Panc1 (cell line): ENCODE data around the gene NUTM1. TPM values are rescaled to one million over a fixed set of nuclear protein-coding genes. Genes with fewer than 3 reads are reported as not detected.
"Not testable (repeated sequence)": the region's sequence is repeated elsewhere in the genome, so short reads cannot be mapped to it uniquely, and the experiment has no call there.

Experiments used
- ATAC-seq: fragments of 200-7000 bp; cut with Tn5 transposase; 2 replicates; pipeline ENCODE4 v1.9.1; 2020; ENCODE audit warnings: mild to moderate bottlenecking, moderate library complexity
- BruUV-seq: library from RNA; stranded (reverse); fragments of 400-500 nt; replicated peaks from 2 replicates; lab custom pipeline; 2021; lab: Mats Ljungman, UMichigan
- CTCF ChIA-PET: fragments of 300-600 bp; sonication (Branson Sonifier 250); formaldehyde crosslinking; loops from one replicate; lab custom pipeline; 2022; ENCODE audit warnings: antibody characterized with exemption; lab: Charles Lee
- POLR2A ChIA-PET: fragments of 300-600 bp; sonication (Branson Sonifier 250); formaldehyde crosslinking; loops from one replicate; lab custom pipeline; 2022; ENCODE audit warnings: antibody characterized with exemption; lab: Charles Lee
- DNase-seq: peaks from one replicate; pipeline ENCODE4 v3.0.0-alpha.2; 2010; ENCODE audit warnings: low read depth, low spot score
- H3K27ac ChIP-seq: 2 replicates; pipeline ENCODE4 v1.5.1; 2011; ENCODE audit warnings: mild to moderate bottlenecking, low read length, inconsistent platforms
- H3K27me3 ChIP-seq: fragments of 200-500 bp; sonication (Bioruptor generic); 2 replicates; pipeline ENCODE4 v1.6.0; 2014; ENCODE audit warnings: low read length, inconsistent platforms; ENCODE audit not compliant: control insufficient read depth, insufficient read depth
- H3K36me3 ChIP-seq: fragments of 200-500 bp; sonication (Bioruptor generic); 2 replicates; pipeline ENCODE4 v1.5.1; 2014; ENCODE audit warnings: inconsistent platforms, mild to moderate bottlenecking, low read length, moderate library complexity; ENCODE audit not compliant: control insufficient read depth, insufficient read depth
- H3K4me1 ChIP-seq: 2 replicates; pipeline ENCODE4 v1.5.1; 2011; ENCODE audit warnings: inconsistent platforms, mild to moderate bottlenecking, low read length, moderate library complexity; ENCODE audit not compliant: control insufficient read depth, insufficient read depth
- H3K4me3 ChIP-seq, 2 experiments: 2 replicates each; pipeline ENCODE4 v1.5.1; 2011 to 2012; ENCODE audit warnings: low read depth in 2 of 2, low read length in 2 of 2, mild to moderate bottlenecking in 2 of 2, inconsistent platforms in 1 of 2, moderate library complexity in 1 of 2
- H3K9me3 ChIP-seq: fragments of 200-500 bp; sonication (Bioruptor generic); 2 replicates; pipeline ENCODE4 v1.5.1; 2014; ENCODE audit warnings: low read depth, mild to moderate bottlenecking, inconsistent platforms, low read length, moderate library complexity; ENCODE audit not compliant: control insufficient read depth, insufficient read depth
- in situ Hi-C: cut with HindIII; loops from 2 replicates; pipeline ENCODE4 v1.10.0; 2016; ENCODE audit warnings: low sequenced_read_pairs, low pct_unique_long_range_greater_than_20kb
- intact Hi-C: fragments of 100-400 bp; cut with micrococcal nuclease; formaldehyde crosslinking; loops from one replicate; pipeline ENCODE4 v1.10.0; 2022; ENCODE audit not compliant: unreplicated experiment
- total RNA-seq: library from RNA; stranded (reverse); gene quantifications from one replicate; pipeline ENCODE4 v1.2.1, GENCODE V29; 2021; ENCODE audit not compliant: unreplicated experiment

NUTM1 gene
- total RNA-seq, 1 experiment from 2014 or later = 0.05 TPM

DNA sequence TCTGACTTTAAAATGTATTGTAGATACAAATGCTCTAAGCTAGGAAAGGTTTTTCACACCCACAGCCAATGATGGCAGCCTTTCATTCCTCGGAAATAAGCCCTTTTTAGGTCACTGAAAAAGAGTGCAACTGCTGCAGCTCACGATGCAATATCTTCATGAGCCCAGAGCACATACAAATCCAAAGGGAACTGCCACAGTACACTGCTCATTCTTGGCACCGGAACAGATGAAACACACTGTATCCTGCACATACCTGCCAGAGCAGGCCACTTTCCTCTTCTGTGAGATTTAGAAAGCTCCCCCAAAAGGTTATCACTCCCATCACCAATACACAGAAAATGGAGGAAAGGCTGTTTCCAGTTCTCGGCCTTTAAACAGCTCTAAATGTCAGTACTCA is 37.4 kb downstream of the NUTM1 start:
- DNase-seq, H3K4me3 ChIP-seq, H3K4me1 ChIP-seq, BruUV-seq, H3K27ac ChIP-seq, POLR2A ChIA-PET, H3K9me3 ChIP-seq, H3K27me3 ChIP-seq, intact Hi-C loops, H3K36me3 ChIP-seq, ATAC-seq, in situ Hi-C loops, CTCF ChIA-PET: not testable (repeated sequence)

DNA sequence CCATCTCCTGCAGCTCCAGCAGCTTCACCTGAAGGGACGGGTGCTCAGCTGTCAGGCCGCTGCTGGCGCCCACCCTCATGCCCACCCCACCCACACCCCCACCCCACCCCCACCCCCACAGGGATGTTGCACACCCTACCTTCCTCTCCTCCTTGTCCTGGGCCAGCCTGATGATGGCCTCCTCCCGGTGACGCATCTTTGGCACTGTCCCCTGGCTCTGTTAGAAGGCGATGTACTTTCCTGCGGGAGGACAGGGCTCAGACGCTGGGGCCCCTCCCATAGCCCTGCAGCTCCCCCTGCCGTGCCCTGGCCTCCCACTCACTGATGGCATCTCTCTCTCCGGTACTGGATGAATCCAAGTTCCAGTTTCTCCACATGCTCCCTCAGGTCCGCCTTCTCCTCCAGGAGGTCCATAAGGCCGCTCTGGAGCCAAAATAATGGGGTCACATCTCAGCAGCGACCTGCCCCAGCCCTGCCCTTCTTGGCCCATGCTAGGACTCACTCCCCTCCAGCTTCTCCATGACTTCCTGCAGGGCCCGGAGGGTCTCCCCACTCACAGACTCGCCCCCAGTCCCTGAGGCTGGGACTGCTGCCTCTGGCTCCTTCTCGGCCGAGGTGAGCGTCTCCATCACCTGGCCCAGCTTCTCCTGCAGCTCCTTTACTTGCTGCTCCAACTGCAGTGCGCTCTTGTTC is 38.9 kb downstream of the NUTM1 start:
- POLR2A ChIA-PET, in situ Hi-C loops, CTCF ChIA-PET, DNase-seq, H3K27ac ChIP-seq, H3K4me1 ChIP-seq, ATAC-seq, H3K36me3 ChIP-seq, H3K9me3 ChIP-seq, intact Hi-C loops, H3K27me3 ChIP-seq, H3K4me3 ChIP-seq, BruUV-seq: not testable (repeated sequence)

GRCh38 chr15:34389594-34390086 is 46.5 kb downstream of the NUTM1 start:
- H3K9me3 ChIP-seq, POLR2A ChIA-PET, CTCF ChIA-PET, H3K27ac ChIP-seq, intact Hi-C loops, H3K4me3 ChIP-seq, DNase-seq, H3K4me1 ChIP-seq, H3K27me3 ChIP-seq, H3K36me3 ChIP-seq, BruUV-seq, in situ Hi-C loops: not testable (repeated sequence)
- ATAC-seq = peak; percentile 17; the same call in 1 of the 2 replicates

DNA sequence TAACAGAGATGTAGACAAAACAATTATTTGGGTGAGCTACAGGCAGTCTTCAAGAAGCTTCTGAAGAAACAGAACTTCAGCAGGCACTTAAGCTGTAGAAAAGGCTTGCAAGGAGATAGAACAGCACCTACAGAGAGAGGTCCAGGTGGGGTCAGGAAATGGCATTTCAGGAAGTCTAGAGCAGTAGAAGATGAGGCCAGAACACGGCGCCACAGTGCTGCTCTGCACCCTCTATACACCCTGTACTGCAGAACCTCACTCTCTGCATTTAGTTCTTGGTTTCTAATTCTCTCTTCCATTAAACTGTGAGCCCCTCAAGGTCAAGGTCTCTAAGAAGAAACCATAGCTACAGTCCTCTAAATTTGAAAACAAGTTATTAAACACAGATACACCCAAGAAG is 49.9 kb downstream of the NUTM1 start:
- DNase-seq, BruUV-seq, intact Hi-C loops, H3K36me3 ChIP-seq, in situ Hi-C loops, POLR2A ChIA-PET, H3K9me3 ChIP-seq, H3K4me3 ChIP-seq, CTCF ChIA-PET, H3K27me3 ChIP-seq, H3K4me1 ChIP-seq, H3K27ac ChIP-seq, ATAC-seq: not testable (repeated sequence)

- H3K4me1 ChIP-seq, H3K27me3 ChIP-seq, in situ Hi-C loops, CTCF ChIA-PET, H3K9me3 ChIP-seq, BruUV-seq, ATAC-seq, DNase-seq, H3K4me3 ChIP-seq, POLR2A ChIA-PET, intact Hi-C loops, H3K36me3 ChIP-seq, H3K27ac ChIP-seq: not testable (repeated sequence)
Measured at GRCh38 chr15:34397637-34398259, 54.6 kb downstream of the NUTM1 start.

GRCh38 chr15:34403160-34403598 is 60.1 kb downstream of the NUTM1 start:
- H3K4me3 ChIP-seq, DNase-seq, intact Hi-C loops, H3K27ac ChIP-seq, H3K4me1 ChIP-seq, BruUV-seq, H3K27me3 ChIP-seq, POLR2A ChIA-PET, ATAC-seq, CTCF ChIA-PET, H3K36me3 ChIP-seq, H3K9me3 ChIP-seq, in situ Hi-C loops: not testable (repeated sequence)

DNA sequence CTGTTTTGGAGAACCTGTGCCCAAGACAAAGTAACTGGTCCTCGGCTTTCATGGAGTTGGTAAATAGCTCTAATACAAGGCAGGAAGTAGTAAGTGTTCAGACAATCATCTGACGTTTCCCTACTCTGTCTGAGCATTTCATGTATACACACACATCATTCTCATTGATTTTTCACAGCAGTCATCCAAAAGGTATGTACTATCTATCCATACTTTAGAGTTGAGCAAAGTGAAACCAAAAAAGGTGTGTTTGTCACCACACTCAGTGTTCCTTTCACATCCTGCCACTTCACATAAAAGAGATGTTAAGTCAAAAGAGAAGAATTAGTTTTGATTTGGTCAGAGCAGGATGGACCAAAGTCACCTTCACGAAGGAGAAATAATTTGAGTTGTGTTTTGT is 60.8 kb downstream of the NUTM1 start:
- in situ Hi-C loops, DNase-seq, H3K4me1 ChIP-seq, intact Hi-C loops, H3K9me3 ChIP-seq, CTCF ChIA-PET, H3K27me3 ChIP-seq, ATAC-seq, POLR2A ChIA-PET, H3K4me3 ChIP-seq, BruUV-seq, H3K36me3 ChIP-seq, H3K27ac ChIP-seq: not testable (repeated sequence)
